CD14-positive monocyte (primary cell): ENCODE results near the gene MYO5C. TPM values are rescaled to one million over a fixed set of nuclear protein-coding genes. Genes with fewer than 3 reads are reported as not detected.

Experiments
- DNase-seq, 3 donors: peaks; one replicate each; pipeline ENCODE4 v3.0.0-alpha.2; 2011 to 2022
- H2AFZ ChIP-seq: 2 replicates; pipeline ENCODE4 v1.6.0; 2012; ENCODE audit warnings: mild to moderate bottlenecking, low read depth, low read length, inconsistent platforms; ENCODE audit not compliant: insufficient read depth, poor library complexity, severe bottlenecking
- H3K27ac ChIP-seq, 2 donors: 1 replicate in 1 of 2; 2 replicates in 1 of 2; pipeline ENCODE4 v1.5.1; 2012 to 2013; ENCODE audit warnings: low read length in 2 of 2, control low read depth in 1 of 2, inconsistent platforms in 1 of 2, low read depth in 1 of 2, mild to moderate bottlenecking in 1 of 2
- H3K27me3 ChIP-seq, 2 donors: one replicate each; pipeline versions ENCODE4 v1.6.0 to v1.6.1; 2011 to 2013; ENCODE audit warnings: low read length in 2 of 2; ENCODE audit not compliant: control insufficient read depth in 2 of 2, insufficient read depth in 2 of 2
- H3K36me3 ChIP-seq, 2 donors: replicated peaks in 1 of 2; 1 replicate in 1 of 2; 2 replicates in 1 of 2; pipeline versions ENCODE4 v1.5.1 to v1.6.1; 2012 to 2013; ENCODE audit warnings: low read length in 2 of 2, control low read depth in 1 of 2, inconsistent platforms in 1 of 2, mild to moderate bottlenecking in 1 of 2; ENCODE audit not compliant: insufficient read depth in 2 of 2, control insufficient read depth in 1 of 2
- H3K4me1 ChIP-seq, 2 donors: 1 replicate in 1 of 2; 2 replicates in 1 of 2; pipeline versions ENCODE4 v1.5.1 to v1.6.1; 2012 to 2013; ENCODE audit warnings: low read length in 2 of 2, control low read depth in 1 of 2, inconsistent platforms in 1 of 2, mild to moderate bottlenecking in 1 of 2, moderate library complexity in 1 of 2; ENCODE audit not compliant: insufficient read depth in 2 of 2, control insufficient read depth in 1 of 2
- H3K4me2 ChIP-seq: replicated peaks from 2 replicates; pipeline ENCODE3; 2012; ENCODE audit warnings: low read length, moderate library complexity, mild to moderate bottlenecking; ENCODE audit not compliant: poor library complexity, severe bottlenecking; ENCODE audit errors: extremely low read depth
- H3K4me3 ChIP-seq, 3 experiments: fragments of 200-600 bp in 1 of 3; sonication (generic) in 1 of 3; replicated peaks in 1 of 3; 1 replicate in 2 of 3; 2 replicates in 1 of 3; pipeline ENCODE4 v1.5.1; 2011 to 2013; ENCODE audit warnings: low read length in 3 of 3, mild to moderate bottlenecking in 3 of 3, control low read depth in 2 of 3, low read depth in 2 of 3, inconsistent platforms in 1 of 3, moderate library complexity in 1 of 3
- H3K79me2 ChIP-seq: 2 replicates; pipeline ENCODE4 v1.6.0; 2012; ENCODE audit warnings: mild to moderate bottlenecking, control low read depth, inconsistent platforms, low read length, moderate library complexity; ENCODE audit not compliant: insufficient read depth
- H3K9ac ChIP-seq: 2 replicates; pipeline ENCODE4 v1.6.0; 2017; ENCODE audit warnings: low read length, mild to moderate bottlenecking; ENCODE audit not compliant: insufficient read depth, poor library complexity, severe bottlenecking
- H3K9me3 ChIP-seq, 2 donors: replicated peaks in 1 of 2; 1 replicate in 1 of 2; 2 replicates in 1 of 2; pipeline versions ENCODE4 v1.5.1 to v1.6.1; 2012 to 2013; ENCODE audit warnings: low read length in 2 of 2, control low read depth in 1 of 2; ENCODE audit not compliant: control insufficient read depth in 1 of 2, insufficient read depth in 1 of 2
- H4K20me1 ChIP-seq: 2 replicates; pipeline ENCODE4 v1.6.0; 2012; ENCODE audit warnings: mild to moderate bottlenecking, low read length, control low read depth, moderate library complexity; ENCODE audit not compliant: insufficient read depth
- H3K27ac Mint-ChIP-seq, 7 donors: one replicate each; pipeline ENCODE4 v1.8.0; 2020; ENCODE audit warnings: mild to moderate bottlenecking in 7 of 7, mixed read lengths in 7 of 7, moderate library complexity in 6 of 7, inconsistent platforms in 2 of 7
- H3K27me3 Mint-ChIP-seq, 3 donors: one replicate each; pipeline ENCODE4 v1.8.0; 2021 to 2022; ENCODE audit warnings: low read depth in 3 of 3, mild to moderate bottlenecking in 3 of 3, mixed read lengths in 3 of 3, moderate library complexity in 3 of 3, inconsistent platforms in 1 of 3
- H3K36me3 Mint-ChIP-seq, 2 donors: one replicate each; pipeline ENCODE4 v1.8.0; 2020; ENCODE audit warnings: mixed read lengths in 2 of 2, inconsistent platforms in 1 of 2, mild to moderate bottlenecking in 1 of 2
- H3K4me1 Mint-ChIP-seq: one replicate; pipeline ENCODE4 v1.8.0; 2020; ENCODE audit warnings: mild to moderate bottlenecking, mixed read lengths
- H3K4me3 Mint-ChIP-seq, 2 donors: one replicate each; pipeline ENCODE4 v1.8.0; 2020; ENCODE audit warnings: mild to moderate bottlenecking in 2 of 2, mixed read lengths in 2 of 2, moderate library complexity in 1 of 2
- H3K9me3 Mint-ChIP-seq, 7 donors: one replicate each; pipeline ENCODE4 v1.8.0; 2020 to 2022; ENCODE audit warnings: mixed read lengths in 7 of 7, mild to moderate bottlenecking in 6 of 7, moderate library complexity in 6 of 7, inconsistent platforms in 2 of 7
- WGBS: methylation state at CpG from one replicate; pipeline ENCODE4 v1.1.5; 2013; ENCODE audit warnings: missing lambda C conversion rate; ENCODE audit not compliant: insufficient coverage; 5-methylcytosine and 5-hydroxymethylcytosine counted together
- intact Hi-C, 2 donors: fragments of 100-400 bp; cut with micrococcal nuclease; formaldehyde crosslinking; loops; one replicate each; pipeline versions ENCODE4 v1.15.0 to v1.15.1; 2023
- polyA plus RNA-seq, 3 donors: library from polyadenylated mRNA; depleted of rRNA in 1 of 3; unstranded in 2 of 3; stranded (reverse) in 1 of 3; fragments of 300-500 nt in 2 of 3; fragments of >200 nt in 1 of 3; fragmentation: Illumina TruSeq in 2 of 3; gene quantifications; 1 replicate in 2 of 3; 2 replicates in 1 of 3; pipeline ENCODE4 v1.2.3, GENCODE V29; 2012 to 2021
- TF ChIP-seq, protein P1 (sequence below): fragments of 200-600 bp; IDR thresholded peaks from one replicate; pipeline ENCODE4 v1.8.0; 2022; ENCODE audit warnings: antibody characterized with exemption, mild to moderate bottlenecking

The MYO5C gene
- polyA plus RNA-seq, 3 donors = 0.20 TPM; not detected in 2

DNA sequence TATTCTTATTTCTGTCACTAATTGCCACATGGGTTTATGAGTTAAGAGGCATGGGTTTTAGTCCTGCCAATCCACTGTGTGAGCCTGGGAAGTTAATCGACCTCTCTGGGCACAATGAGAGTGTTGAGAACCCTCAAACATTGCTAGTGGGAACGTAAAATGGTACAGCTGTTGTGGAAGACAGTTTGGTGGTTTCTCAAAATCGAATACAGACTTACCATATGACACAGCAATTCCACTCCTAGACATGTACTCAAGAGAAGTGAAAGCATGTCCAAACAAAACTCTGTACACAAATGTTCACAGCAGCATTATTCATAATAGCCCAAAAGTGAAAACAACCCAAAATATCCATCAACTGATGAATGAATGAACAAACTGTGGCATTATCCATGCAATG is 98.7 kb downstream of the MYO5C start:
- no CpG with 5 or more reads among the region's 3 CpGs for WGBS
- no peak overlapping the region for H3K4me3 Mint-ChIP-seq

DNA sequence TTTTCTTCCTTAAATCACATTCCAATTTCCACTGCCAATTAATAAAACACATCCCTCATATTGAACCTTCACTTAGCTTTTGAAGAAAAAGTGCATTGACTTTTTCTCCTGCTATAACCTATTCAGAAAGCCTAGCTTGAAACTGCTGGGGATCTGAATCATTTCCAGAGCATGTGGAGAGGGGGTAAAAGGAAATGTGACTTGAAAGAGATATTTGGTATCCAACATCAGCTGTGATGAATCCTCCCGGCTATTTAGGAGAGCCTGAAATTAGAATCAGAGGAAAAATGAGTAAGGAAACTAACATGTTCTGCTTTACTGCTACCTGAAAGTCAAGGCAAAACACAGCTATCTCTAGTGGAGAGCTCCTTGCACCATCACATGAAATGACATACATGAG is 101.8 kb downstream of the MYO5C start:
- no peak for DNase-seq
- Histone ChIP-seq H3K36me3 (no peaks in the 10 kb centered on the region), H3K9ac (no peak overlapping the region), H3K4me1 (no peaks in the 10 kb centered on the region), H3K79me2 (no peaks in the 10 kb centered on the region), H2AFZ (no peak overlapping the region), H3K4me2 (no peak overlapping the region), H3K4me3 (no peak overlapping the region), H3K27me3 (no peaks in the 10 kb centered on the region), H3K27ac (no peak overlapping the region), H3K9me3 (no peaks in the 10 kb centered on the region), H4K20me1 (no peaks in the 10 kb centered on the region)
- WGBS = no CpG with 5 or more reads among the region's 1 CpG
- H3K4me3 Mint-ChIP-seq = no peak overlapping the region
- TF ChIP-seq, protein P1, sequence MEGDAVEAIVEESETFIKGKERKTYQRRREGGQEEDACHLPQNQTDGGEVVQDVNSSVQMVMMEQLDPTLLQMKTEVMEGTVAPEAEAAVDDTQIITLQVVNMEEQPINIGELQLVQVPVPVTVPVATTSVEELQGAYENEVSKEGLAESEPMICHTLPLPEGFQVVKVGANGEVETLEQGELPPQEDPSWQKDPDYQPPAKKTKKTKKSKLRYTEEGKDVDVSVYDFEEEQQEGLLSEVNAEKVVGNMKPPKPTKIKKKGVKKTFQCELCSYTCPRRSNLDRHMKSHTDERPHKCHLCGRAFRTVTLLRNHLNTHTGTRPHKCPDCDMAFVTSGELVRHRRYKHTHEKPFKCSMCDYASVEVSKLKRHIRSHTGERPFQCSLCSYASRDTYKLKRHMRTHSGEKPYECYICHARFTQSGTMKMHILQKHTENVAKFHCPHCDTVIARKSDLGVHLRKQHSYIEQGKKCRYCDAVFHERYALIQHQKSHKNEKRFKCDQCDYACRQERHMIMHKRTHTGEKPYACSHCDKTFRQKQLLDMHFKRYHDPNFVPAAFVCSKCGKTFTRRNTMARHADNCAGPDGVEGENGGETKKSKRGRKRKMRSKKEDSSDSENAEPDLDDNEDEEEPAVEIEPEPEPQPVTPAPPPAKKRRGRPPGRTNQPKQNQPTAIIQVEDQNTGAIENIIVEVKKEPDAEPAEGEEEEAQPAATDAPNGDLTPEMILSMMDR = no peak
- no peaks in the 10 kb centered on the region for H3K9me3 Mint-ChIP-seq
- no peaks in the 10 kb centered on the region for H3K4me1 Mint-ChIP-seq
- H3K27me3 Mint-ChIP-seq = peaks cover 0 to 3% (median 2%) of the 10 kb centered on the region in 3 donors
- no peak overlapping the region for H3K27ac Mint-ChIP-seq
- intact Hi-C loops = no loop called here
- H3K36me3 Mint-ChIP-seq = no peaks in the 10 kb centered on the region

More for the DNA sequence above, 98.7 kb downstream of the MYO5C start:
- Mint-ChIP-seq H3K36me3 (no peaks in the 10 kb centered on the region), H3K4me1 (no peaks in the 10 kb centered on the region), H3K9me3 (no peaks in the 10 kb centered on the region), H3K27ac (no peak overlapping the region), H3K27me3 (no peaks in the 10 kb centered on the region)
- Histone ChIP-seq H3K4me2 (no peak overlapping the region), H3K9me3 (no peaks in the 10 kb centered on the region), H3K9ac (no peak overlapping the region), H3K79me2 (no peaks in the 10 kb centered on the region), H4K20me1 (no peaks in the 10 kb centered on the region), H3K4me1 (no peaks in the 10 kb centered on the region), H3K4me3 (no peak overlapping the region), H3K36me3 (no peaks in the 10 kb centered on the region), H2AFZ (no peak overlapping the region), H3K27ac (no peak overlapping the region), H3K27me3 (no peaks in the 10 kb centered on the region)
- intact Hi-C loops = no loop called here
- TF ChIP-seq, protein P1 = no peak
- DNase-seq = no peak
